ENCODE results near the gene GPATCH2. TPM values are rescaled to one million over a fixed set of nuclear protein-coding genes. Genes with fewer than 3 reads are reported as not detected.

GPATCH2 gene
- 13.2 TPM for total RNA-seq

DNA sequence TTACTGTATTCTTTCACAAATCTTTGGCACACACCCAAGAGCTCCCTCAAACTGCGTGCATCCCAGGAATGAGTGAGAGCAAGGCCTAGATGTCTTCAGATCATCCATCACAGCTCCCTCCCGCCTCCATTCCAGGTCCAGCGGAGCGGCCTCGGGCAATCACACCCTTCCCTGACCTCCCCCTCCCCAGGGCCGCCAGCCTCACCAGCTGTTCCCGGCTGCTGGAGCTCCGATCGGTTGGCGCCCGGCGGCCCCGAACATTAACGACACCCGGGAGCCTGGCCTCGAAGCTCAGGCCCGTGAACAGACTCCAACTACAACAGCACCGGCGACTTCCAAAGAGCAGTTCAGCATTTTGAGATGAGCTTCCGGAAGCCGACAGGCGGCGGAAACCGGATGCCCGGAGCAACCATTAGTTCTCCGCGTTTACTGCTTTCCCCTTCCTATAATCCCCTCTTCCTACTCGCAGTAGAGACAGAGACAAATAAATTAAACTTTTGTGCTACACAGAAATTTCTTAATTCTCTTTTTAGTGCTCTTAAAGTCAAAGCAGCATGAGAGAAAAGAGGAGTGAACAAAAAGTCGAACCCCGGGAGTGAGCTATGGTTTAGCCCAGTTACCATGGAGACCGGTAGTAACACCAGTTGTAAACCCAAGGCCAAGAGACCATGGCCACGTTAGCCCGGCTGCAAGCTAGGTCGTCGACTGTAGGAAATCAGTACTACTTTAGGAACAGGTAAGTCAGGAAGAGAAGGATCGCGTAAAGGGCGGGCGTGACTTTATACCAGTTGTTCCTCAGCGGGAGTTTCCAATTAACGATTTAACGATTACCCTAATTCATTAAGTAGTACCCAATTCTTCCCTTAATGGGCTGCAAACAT is at the start of gene GPATCH2, which contains the start of gene SPATA17:
TSS of gene GPATCH2 (minus strand) at position 380 of the 881 bp plus-strand sequence. CDS start at position 261, 119 bp downstream.
TSS of gene SPATA17 (plus strand) at position 634 of the 881 bp plus-strand sequence. CDS start at position 669, 35 bp downstream.
- DNase-seq (ENCODE audit: low spot score), result peak; percentile 85

DNA sequence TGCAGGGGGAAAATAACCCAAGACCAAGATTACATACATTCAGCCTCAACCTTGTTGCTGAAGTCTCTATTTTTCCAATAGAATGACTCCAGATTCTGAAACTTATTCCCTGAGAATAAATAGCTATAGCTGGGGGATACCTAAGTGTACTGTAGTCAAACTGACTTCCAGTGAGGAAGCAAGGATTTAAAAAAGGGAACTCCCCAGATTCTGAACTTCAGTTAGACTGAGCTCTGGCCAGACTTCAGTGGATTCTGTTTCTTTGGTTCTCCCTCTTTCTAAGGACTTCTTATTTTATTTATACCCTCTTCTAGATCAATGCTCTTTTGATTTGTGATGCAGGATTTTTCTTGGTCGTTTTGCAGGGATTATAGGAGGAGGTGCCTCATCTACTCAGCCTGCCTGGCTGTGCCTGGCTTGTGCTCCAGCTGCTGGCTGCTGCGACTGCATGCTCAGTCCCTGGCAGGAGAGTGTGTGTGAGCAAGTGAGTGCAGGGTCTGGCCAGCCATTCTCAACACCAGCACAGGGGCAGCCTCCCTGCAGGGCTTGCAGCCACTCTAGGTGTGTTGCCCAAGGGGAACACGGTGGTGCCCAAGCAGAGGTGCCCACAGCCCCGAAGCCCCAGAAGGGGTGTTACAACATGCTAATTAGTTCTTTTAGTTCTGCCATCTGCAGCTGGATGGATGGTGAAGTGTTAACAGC is 43.3 kb upstream of the GPATCH2 start:
- DNase-seq (ENCODE audit: low spot score), result no peak

- no peak for DNase-seq (ENCODE audit: low spot score)
Observed at GRCh38 chr1:217673387-217673786, 42.5 kb upstream of the GPATCH2 start.

DNA sequence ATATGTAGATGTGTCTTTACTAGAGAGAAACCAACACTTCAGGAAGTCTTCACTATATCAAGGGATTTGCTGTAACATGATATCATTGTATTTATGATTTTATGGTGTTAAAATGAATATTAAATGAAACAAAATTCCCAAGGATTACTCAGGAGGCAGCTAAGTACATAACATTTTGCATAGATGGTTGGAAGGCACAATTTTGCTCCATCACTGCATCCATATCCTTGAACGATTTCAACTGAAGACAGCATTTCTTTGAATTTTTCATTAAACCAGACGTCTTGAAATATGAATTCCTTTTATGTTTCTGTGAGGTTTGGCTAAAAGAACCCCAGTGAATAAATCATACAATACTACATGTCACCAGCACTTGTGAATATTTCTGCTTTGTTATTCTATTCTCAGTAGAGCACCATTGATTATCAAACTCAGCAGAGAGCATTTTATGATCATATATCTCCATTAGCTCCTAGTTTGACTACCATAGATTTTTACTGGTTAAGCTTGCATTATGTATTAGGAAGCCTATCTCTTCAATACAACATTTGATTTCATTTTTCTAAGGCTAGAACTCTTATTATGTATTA is 37.6 kb upstream of the GPATCH2 start:
- no peak for DNase-seq (ENCODE audit: low spot score)

DNA sequence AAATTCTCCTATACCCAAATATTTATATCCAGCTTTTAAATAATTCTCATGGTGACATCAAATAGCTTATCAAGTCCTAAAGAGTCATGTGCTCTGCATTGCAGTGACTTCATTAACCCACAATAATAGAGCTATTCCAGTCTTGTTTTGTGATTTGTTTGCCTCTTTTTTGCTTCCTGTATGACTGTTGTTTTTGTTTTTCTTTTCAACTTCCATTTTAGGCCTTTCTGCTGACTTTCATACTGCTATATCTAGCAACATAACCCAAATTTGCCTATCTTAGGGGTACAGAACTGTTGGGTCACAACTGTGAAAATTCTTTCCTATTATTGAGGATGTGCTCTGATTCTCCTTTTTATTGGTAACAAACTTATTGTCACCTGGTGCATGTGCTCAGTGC is 30.5 kb upstream of the GPATCH2 start:
- DNase-seq (ENCODE audit: low spot score), result no peak

DNA sequence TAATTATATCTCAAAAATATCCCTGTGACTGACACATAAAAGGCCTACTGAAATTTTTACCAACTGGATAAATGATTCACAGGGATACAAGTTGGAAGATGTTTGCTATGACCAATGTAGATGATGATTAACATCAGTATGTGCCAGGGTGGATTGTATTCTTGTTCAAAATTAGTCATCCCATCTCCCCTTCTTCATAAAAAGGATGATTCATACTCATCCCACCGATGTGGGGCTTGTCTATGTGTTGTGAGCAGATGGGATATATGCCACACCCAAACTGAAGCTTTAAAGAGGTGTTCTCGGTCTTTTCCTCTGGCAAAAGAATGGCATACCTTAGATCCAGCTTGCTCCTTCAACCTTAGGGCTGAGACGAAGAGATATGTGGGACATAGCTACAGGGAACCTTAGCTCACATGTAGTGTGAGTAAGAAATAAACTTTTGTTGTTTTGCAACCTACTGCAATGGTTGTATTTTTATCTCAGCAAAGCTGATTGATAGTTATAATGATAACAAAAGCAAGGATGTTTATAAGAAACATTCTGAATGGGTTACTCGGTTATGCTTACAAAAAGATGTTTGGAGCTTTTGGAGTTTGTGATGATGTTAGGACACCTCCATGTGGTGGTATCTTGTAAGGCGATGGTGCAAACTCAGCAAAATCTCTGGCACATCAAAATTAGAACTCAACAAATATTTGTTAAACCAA is 29.6 kb upstream of the GPATCH2 start:
- no peak for DNase-seq (ENCODE audit: low spot score)

GRCh38 chr1:217650674-217651073 is 19.8 kb upstream of the GPATCH2 start:
- DNase-seq (ENCODE audit: low spot score), result no peak

- no peak for DNase-seq (ENCODE audit: low spot score)
Observed at GRCh38 chr1:217647791-217648190, 16.9 kb upstream of the GPATCH2 start.

DNA sequence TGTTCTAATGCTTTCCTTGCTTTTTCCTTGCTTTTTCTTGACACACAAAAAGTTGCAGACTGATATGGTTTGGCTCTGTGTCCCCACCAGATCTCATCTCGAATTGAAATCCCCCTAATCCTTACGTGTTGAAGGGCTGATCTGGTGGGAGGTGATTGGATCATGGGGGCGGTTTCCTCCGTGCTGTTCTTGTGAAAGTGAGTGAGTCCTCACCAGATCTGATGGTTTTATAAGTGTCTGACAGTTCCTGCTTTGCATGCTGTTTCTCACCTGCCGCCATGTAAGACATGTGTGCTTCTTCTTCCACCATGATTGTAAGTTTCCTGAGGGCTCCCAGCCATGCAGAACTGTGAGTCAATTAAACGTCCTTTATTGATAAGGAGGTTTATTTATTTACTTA is 11.6 kb upstream of the GPATCH2 start:
- DNase-seq (ENCODE audit: low spot score), result no peak

DNA sequence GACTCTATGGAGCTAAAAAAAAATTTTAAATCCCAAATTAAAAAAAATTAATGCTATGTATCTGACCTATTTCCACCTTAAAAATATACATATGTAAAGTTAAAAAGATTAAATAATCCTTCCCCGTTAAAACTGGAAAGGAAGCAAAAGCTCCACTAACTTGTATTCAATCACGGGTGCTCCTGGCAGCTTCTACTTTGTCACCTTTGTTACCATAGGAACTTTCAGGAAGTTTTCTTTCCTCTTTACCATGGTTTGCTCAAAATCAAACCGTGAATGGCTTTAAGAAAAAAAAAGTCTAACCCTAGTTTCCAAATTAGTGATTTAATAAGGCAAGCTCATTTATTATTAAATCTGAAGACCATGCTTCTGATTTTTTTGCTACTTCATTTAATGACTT is 3.5 kb downstream of the GPATCH2 start:
- DNase-seq (ENCODE audit: low spot score), result no peak

DNA sequence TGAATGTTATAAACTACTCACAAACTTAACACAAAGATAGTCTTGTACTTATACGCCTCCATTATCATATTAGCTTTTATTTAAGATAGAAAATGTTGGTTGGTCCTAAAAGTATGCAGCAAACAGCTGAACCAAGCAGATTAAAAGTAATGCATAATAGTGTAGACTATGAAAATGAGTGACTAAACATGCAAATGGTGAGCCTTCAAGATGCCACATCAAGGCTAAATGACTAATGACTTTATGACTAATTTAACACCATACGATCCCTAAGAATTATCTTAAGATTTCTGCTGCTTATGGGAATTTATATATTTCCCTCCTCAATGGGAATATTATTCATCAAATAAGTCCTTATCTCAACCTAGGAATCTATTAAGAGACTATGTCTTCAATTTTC is 4.6 kb downstream of the GPATCH2 start:
- no peak for DNase-seq (ENCODE audit: low spot score)

- DNase-seq (ENCODE audit: low spot score), result no peak
Observed at GRCh38 chr1:217622042-217622441, 8.8 kb downstream of the GPATCH2 start.

DNA sequence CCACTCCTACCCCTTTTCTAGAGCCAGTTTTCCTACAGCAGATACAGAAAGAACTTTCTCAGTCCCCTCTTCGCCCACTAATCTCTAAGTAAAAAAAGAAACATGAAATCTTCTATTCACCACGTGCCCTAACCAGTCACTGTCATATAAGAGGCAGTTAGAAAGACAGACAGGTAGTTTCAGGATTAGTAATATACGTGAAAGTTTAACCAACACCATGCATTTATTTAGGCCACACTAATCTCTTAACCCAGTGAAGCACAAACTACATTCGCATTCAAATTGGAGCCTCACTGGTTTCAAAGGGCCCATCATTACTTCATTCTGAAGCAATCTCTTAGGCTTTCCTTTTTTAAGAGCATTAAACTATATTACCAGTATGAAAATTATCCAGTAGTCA is 10.1 kb downstream of the GPATCH2 start:
- no peak for DNase-seq (ENCODE audit: low spot score)

DNA sequence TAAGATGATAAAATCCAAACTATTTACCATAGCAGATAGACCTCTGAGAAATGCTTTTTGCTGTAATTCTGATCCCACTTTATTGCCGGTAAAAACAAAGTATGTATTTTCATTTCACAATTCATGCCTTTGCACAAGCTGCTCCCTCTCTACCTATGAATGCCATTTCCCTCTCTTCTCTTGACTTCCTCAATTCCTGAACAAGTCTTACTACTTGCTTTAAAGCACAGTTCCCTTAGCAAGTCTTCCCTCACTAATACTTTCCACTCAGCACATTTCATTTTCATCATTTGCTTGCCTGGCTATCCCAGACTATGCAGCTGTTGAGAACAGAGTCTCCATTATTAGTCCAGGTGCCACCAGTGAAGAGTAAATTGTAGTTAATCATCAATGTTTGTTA is 13.8 kb downstream of the GPATCH2 start:
- no peak for DNase-seq (ENCODE audit: low spot score)

- DNase-seq (ENCODE audit: low spot score), result no peak
Observed at GRCh38 chr1:217614200-217614712, 16.6 kb downstream of the GPATCH2 start.

- DNase-seq (ENCODE audit: low spot score), result no peak
Observed at GRCh38 chr1:217605390-217605789, 25.5 kb downstream of the GPATCH2 start.

DNA sequence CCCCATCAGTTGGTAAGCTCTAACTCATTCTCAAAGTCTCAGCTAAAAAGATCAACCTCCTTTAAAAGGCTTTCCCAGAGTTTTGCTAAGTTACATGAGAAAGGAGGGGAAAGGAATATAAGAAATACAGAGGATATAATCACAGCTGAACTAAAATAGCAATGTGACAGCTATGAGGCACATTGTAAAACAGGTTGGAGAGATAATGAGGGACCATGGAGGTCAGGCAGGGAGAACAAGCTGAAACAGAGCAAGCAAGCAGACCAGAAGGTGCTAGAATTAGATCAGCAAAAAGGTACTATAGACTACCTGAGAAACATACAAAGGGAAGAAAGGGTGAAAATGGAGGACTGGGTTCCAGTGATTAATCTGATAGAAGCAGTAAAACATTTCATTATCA is 28.5 kb downstream of the GPATCH2 start:
- no peak for DNase-seq (ENCODE audit: low spot score)

- no peak for DNase-seq (ENCODE audit: low spot score)
Observed at GRCh38 chr1:217599154-217599553, 31.7 kb downstream of the GPATCH2 start.

DNA sequence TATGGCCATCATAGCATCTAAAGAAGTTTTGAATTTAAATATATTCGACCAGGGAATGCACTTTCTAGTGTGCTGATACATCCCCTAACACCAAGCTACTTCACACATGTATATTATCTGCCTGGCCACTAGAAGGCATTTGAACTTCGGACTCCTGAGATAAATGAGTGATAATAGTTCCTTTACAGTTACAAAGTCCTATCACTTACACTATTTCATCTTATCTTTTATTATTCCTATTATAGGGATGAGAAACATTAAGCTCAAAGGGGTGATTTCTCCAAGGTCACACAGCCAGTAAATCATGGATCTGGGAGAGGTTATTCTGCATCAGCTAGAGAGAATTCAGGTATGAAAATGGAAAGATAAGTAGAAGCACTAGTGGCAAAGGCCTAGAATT is 40.3 kb downstream of the GPATCH2 start:
- DNase-seq (ENCODE audit: low spot score), result no peak

DNA sequence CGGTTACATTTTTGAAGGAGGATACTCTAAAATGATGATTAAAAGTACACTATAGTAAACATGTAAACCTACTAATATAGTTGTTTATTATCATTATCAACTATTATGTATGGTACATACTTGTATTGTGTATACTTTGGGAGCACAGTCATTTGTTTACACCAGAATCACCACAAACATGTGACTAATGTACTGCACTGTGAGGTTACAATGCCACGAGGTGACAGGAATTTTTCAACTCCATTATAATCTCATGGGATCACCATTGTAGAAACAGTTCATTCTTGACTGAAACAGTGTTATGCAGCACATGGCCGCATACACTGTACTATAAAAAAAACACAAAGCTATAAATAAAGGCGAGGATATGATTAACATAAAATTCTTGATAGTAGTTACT is 44.3 kb downstream of the GPATCH2 start:
- no peak for DNase-seq (ENCODE audit: low spot score)

DNA sequence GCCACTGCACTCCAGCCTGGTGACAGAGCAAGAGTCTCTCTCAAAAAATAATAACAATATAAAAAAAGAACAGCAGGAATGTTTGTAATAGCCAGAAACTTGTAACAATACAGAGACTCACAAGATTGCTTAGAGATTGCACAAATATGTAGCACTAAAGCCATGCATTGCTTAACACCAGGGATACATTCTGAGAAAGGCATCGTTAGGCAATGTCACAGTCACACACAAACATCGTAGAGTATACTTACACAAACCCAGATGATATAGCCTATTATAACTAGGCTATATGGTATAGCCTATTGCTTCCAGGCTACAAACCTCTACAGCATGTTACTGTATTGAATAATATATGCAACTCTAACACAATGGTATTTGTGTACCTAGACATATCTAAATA is 45.3 kb downstream of the GPATCH2 start:
- DNase-seq (ENCODE audit: low spot score), result no peak
